Karpas-422 (cell line): ENCODE measurements around the gene PROX2. TPM values are rescaled to one million over a fixed set of nuclear protein-coding genes. Genes with fewer than 3 reads are reported as not detected.

Source experiments
- DNase-seq: peaks from one replicate; pipeline ENCODE4 v3.0.0-alpha.2; 2015
- H2AFZ ChIP-seq: fragments of 200-600 bp; sonication (generic); 2 replicates; pipeline ENCODE4 v1.6.1; 2014; ENCODE audit warnings: antibody characterized with exemption, low read length, mixed read lengths
- H3K27ac ChIP-seq: fragments of 200-600 bp; sonication (generic); 2 replicates; pipeline ENCODE4 v1.5.1; 2014; ENCODE audit warnings: mild to moderate bottlenecking, low read length, moderate library complexity
- H3K27me3 ChIP-seq: fragments of 200-600 bp; sonication (generic); 2 replicates; pipeline ENCODE4 v1.6.1; 2014; ENCODE audit warnings: low read length, mixed read lengths
- H3K36me3 ChIP-seq: fragments of 200-600 bp; sonication (generic); 2 replicates; pipeline ENCODE4 v1.6.1; 2014; ENCODE audit warnings: low read length, mixed read lengths; ENCODE audit not compliant: insufficient read depth
- H3K4me1 ChIP-seq: fragments of 200-600 bp; sonication (generic); 2 replicates; pipeline ENCODE4 v1.6.1; 2014; ENCODE audit warnings: mild to moderate bottlenecking, low read length, mixed read lengths
- H3K4me2 ChIP-seq: fragments of 200-600 bp; sonication (generic); 2 replicates; pipeline ENCODE4 v1.6.1; 2014; ENCODE audit warnings: low read length, low read depth, mild to moderate bottlenecking; ENCODE audit not compliant: poor library complexity, severe bottlenecking
- H3K4me3 ChIP-seq: fragments of 200-600 bp; sonication (generic); 2 replicates; pipeline ENCODE4 v1.5.1; 2014; ENCODE audit warnings: mild to moderate bottlenecking, antibody characterized with exemption, low read length, mixed read lengths
- H3K79me2 ChIP-seq: fragments of 200-600 bp; sonication (generic); 2 replicates; pipeline ENCODE4 v1.6.1; 2014; ENCODE audit warnings: mild to moderate bottlenecking, low read length, mixed read lengths
- H3K9ac ChIP-seq: fragments of 200-600 bp; sonication (generic); 2 replicates; pipeline ENCODE4 v1.6.0; 2014; ENCODE audit warnings: low read length
- H3K9me2 ChIP-seq: fragments of 200-600 bp; sonication (generic), shearing (Covaris generic); replicated peaks from 2 replicates; pipeline ENCODE4 v1.6.0; 2014; ENCODE audit warnings: mild to moderate bottlenecking, low read length, moderate library complexity; ENCODE audit not compliant: insufficient read depth
- H3K9me3 ChIP-seq: fragments of 300-700, 200-600 bp; sonication (generic); 2 replicates; pipeline ENCODE4 v1.6.1; 2014; ENCODE audit warnings: low read length, mixed read lengths
- H4K20me1 ChIP-seq: fragments of 200-600 bp; sonication (generic); 2 replicates; pipeline ENCODE4 v1.6.1; 2014; ENCODE audit warnings: mild to moderate bottlenecking, antibody characterized with exemption, low read length, low read depth; ENCODE audit not compliant: insufficient read depth
- total RNA-seq: library from RNA; depleted of rRNA; stranded (reverse); fragments of >200 nt; shearing (Covaris generic); gene quantifications from 2 replicates; pipeline ENCODE4 v1.2.3, GENCODE V29; 2014; ENCODE audit warnings: low replicate concordance

Gene PROX2
- total RNA-seq, 1 experiment from 2014 or later = 2.3 TPM

- no peak for DNase-seq
- peaks cover 90% of the 10 kb centered on the region for H3K36me3 ChIP-seq
- no peak overlapping the region for H3K4me3 ChIP-seq
- no peak overlapping the region for H2AFZ ChIP-seq
- peaks cover 29% of the 10 kb centered on the region for H3K4me1 ChIP-seq
- no peaks in the 10 kb centered on the region for H3K9me3 ChIP-seq
- H3K79me2 ChIP-seq = peaks cover 9% of the 10 kb centered on the region
- no peaks in the 10 kb centered on the region for H3K27me3 ChIP-seq
- H3K27ac ChIP-seq = no peak overlapping the region
- H4K20me1 ChIP-seq = 0 out of 2 replicates have a peak, but pooled peaks cover under 1% of the 10 kb centered on the region
- H3K9me2 ChIP-seq = no peaks in the 10 kb centered on the region
- no peak overlapping the region for H3K4me2 ChIP-seq
- H3K9ac ChIP-seq = no peak overlapping the region
These were observed 20.5 kb upstream of the PROX2 start for GRCh38 chr14:74896400-74896799.

- peaks cover 19% of the 10 kb centered on the region for H3K79me2 ChIP-seq
- H4K20me1 ChIP-seq = 0 out of 2 replicates have a peak, but pooled peaks cover 2% of the 10 kb centered on the region
- H3K9ac ChIP-seq = no peak overlapping the region
- H3K27me3 ChIP-seq = no peaks in the 10 kb centered on the region
- no peak for DNase-seq
- peaks cover 84% of the 10 kb centered on the region for H3K36me3 ChIP-seq
- H3K4me2 ChIP-seq = no peak overlapping the region
- no peaks in the 10 kb centered on the region for H3K9me2 ChIP-seq
- peaks cover 27% of the 10 kb centered on the region for H3K4me1 ChIP-seq
- H2AFZ ChIP-seq = no peak overlapping the region
- H3K4me3 ChIP-seq = no peak overlapping the region
- H3K9me3 ChIP-seq = no peaks in the 10 kb centered on the region
- H3K27ac ChIP-seq = no peak overlapping the region
These were observed 17.7 kb upstream of the PROX2 start for GRCh38 chr14:74893614-74894091.

- Histone ChIP-seq H3K27me3 (no peaks in the 10 kb centered on the region), H3K4me2 (no peak overlapping the region), H4K20me1 (0 out of 2 replicates have a peak, but pooled peaks cover 10% of the 10 kb centered on the region), H3K4me1 (peaks cover 27% of the 10 kb centered on the region), H3K36me3 (peaks cover 81% of the 10 kb centered on the region), H2AFZ (no peak overlapping the region), H3K27ac (no peak overlapping the region), H3K9me3 (no peaks in the 10 kb centered on the region), H3K4me3 (no peak overlapping the region), H3K9ac (no peak overlapping the region), H3K9me2 (no peaks in the 10 kb centered on the region), H3K79me2 (peaks cover 28% of the 10 kb centered on the region)
- DNase-seq = no peak
These were observed 16.8 kb upstream of the PROX2 start for GRCh38 chr14:74892745-74893144.

GRCh38 chr14:74891870-74892269 lies 15.9 kb upstream of the PROX2 start:
- H3K79me2 ChIP-seq = peaks cover 36% of the 10 kb centered on the region

GRCh38 chr14:74890262-74890661 lies 14.3 kb upstream of the PROX2 start:
- H3K4me1 ChIP-seq = peaks cover 39% of the 10 kb centered on the region
- DNase-seq = no peak
- no peak overlapping the region for H3K9ac ChIP-seq
- peaks cover 50% of the 10 kb centered on the region for H3K79me2 ChIP-seq
- H3K27ac ChIP-seq = no peak overlapping the region
- no peaks in the 10 kb centered on the region for H3K9me3 ChIP-seq
- peaks cover 72% of the 10 kb centered on the region for H3K36me3 ChIP-seq
- peaks cover 24% of the 10 kb centered on the region; the same call in 1 of the 2 replicates for H4K20me1 ChIP-seq
- no peak overlapping the region for H3K4me3 ChIP-seq
- H2AFZ ChIP-seq = no peak overlapping the region
- H3K4me2 ChIP-seq = no peak overlapping the region
- no peaks in the 10 kb centered on the region for H3K27me3 ChIP-seq
- H3K9me2 ChIP-seq = no peaks in the 10 kb centered on the region

More at GRCh38 chr14:74891870-74892269, 15.9 kb upstream of the PROX2 start:
- Histone ChIP-seq H3K9me2 (no peaks in the 10 kb centered on the region), H3K36me3 (peaks cover 73% of the 10 kb centered on the region), H3K27ac (no peak overlapping the region), H2AFZ (no peak overlapping the region), H3K4me3 (no peak overlapping the region), H3K4me1 (peaks cover 27% of the 10 kb centered on the region), H3K27me3 (no peaks in the 10 kb centered on the region), H3K4me2 (no peak overlapping the region), H4K20me1 (0 out of 2 replicates have a peak, but pooled peaks cover 13% of the 10 kb centered on the region), H3K9ac (no peak overlapping the region), H3K9me3 (no peaks in the 10 kb centered on the region)
- no peak for DNase-seq

- Histone ChIP-seq H3K4me3 (no peak overlapping the region), H3K36me3 (peaks cover 67% of the 10 kb centered on the region), H4K20me1 (peaks cover 40% of the 10 kb centered on the region), H3K9me3 (no peaks in the 10 kb centered on the region), H3K79me2 (peaks cover 62% of the 10 kb centered on the region), H3K27me3 (no peaks in the 10 kb centered on the region), H2AFZ (no peak overlapping the region), H3K27ac (no peak overlapping the region), H3K4me2 (no peak overlapping the region), H3K9ac (no peak overlapping the region), H3K9me2 (no peaks in the 10 kb centered on the region), H3K4me1 (peaks cover 53% of the 10 kb centered on the region)
- no peak for DNase-seq
These were observed 12.5 kb upstream of the PROX2 start for GRCh38 chr14:74888164-74889158.

- Histone ChIP-seq H3K9ac (no peak overlapping the region), H3K4me3 (no peak overlapping the region), H3K4me1 (peaks cover 44% of the 10 kb centered on the region), H3K36me3 (peaks cover 46% of the 10 kb centered on the region), H3K27ac (no peak overlapping the region), H3K4me2 (no peak overlapping the region), H3K79me2 (peaks cover 78% of the 10 kb centered on the region), H4K20me1 (peaks cover 48% of the 10 kb centered on the region), H2AFZ (no peak overlapping the region), H3K27me3 (no peaks in the 10 kb centered on the region), H3K9me3 (no peaks in the 10 kb centered on the region), H3K9me2 (no peaks in the 10 kb centered on the region)
- DNase-seq = no peak
These were observed 10.1 kb upstream of the PROX2 start for GRCh38 chr14:74886001-74886400.
